Activated CD4-positive, alpha-beta T cell treated with anti-CD3 and anti-CD28 coated beads for 24 hours (primary cell): ENCODE results near the gene COMMD9.

Source experiments
- DNase-seq, 2 donors: peaks; one replicate each; pipeline ENCODE4 v3.0.0-alpha.2; 2020; ENCODE audit warnings: low read depth in 2 of 2

The COMMD9 gene

GRCh38 chr11:36257351-36257750 lies 31.9 kb downstream of the COMMD9 start:
- DNase-seq: no peak

GRCh38 chr11:36254713-36255112 lies 34.5 kb downstream of the COMMD9 start:
- no peak for DNase-seq

DNA sequence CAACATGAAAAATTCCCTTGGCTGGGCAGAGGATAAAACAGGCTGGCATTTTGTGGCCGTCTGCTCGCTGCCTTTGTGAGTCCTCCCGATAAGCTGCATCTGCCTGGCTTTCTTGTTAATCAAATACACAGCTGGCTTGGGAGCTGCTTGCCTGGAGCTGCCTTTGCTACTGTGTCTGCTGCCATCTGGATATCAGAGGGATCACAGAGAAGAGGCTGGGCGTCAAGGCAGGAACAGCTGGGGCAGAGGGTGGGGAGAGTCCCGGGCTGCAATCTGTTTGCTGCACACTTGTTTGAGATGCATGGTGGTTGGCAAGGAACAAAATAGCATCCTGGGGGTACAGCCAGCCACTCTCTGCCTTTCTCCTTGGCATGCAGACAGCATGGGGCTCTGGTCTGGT lies 36.0 kb downstream of the COMMD9 start:
- no peak for DNase-seq

DNA sequence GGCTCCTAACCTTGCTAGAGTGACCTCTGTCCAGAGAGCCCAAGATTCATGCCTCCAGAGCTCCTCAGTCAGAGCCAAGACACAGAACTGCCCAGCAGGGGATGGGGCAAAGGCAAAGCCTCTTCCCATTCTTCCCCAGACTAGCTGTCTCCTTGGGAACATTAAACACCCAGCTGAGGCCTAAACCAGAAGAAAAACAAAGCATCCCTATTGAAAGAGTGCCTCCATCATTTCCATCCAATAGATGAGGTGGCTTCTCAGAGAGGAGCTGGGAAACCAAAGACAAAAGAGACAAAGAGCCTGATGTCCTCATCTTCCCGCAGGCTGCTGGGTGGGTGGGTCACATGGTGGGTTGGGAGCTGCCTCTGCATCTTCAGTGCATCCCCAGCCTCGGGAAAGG lies 37.4 kb downstream of the COMMD9 start:
- DNase-seq: no peak

- no peak for DNase-seq
These were observed 40.0 kb downstream of the COMMD9 start for GRCh38 chr11:36249246-36249645.

DNA sequence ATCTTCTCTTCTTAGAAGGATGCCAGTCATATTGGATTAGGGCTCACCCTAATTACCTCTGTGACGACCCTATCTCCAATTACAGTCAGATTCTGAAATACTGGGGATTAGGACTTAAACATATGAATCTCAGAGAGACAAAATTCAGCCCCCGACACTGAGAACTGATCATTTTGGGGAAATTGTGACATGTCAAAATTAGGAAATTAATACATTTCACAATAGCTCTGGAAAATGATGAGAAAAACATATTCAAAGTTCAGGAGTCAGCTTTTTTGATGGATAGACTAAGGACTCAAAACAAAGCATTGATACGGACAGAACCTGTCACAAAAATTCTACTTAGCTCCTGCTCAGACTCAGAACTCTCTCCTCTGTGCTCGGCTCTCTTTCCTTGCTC lies 40.8 kb downstream of the COMMD9 start:
- DNase-seq: no peak

DNA sequence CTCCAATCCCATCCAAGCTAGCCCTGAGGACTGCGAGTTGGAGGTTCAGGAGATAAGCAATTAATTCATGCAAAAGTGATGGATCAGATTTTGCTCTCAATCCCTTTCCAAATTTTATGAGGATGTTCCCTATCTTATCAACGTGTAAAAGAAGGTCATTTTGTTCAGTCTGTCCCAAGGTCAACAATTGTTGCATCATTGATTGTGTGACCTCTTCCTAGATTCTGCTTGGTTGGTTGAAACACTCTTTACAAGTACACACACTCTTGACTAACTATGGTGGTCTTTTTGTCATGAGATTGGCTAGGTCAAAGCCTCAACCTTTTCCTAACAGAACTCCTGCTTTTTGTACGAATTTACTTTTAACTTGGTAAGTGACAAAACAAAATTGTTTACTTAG lies 41.7 kb downstream of the COMMD9 start:
- no peak for DNase-seq

GRCh38 chr11:36243641-36244040 lies 45.6 kb downstream of the COMMD9 start:
- DNase-seq: no peak

DNA sequence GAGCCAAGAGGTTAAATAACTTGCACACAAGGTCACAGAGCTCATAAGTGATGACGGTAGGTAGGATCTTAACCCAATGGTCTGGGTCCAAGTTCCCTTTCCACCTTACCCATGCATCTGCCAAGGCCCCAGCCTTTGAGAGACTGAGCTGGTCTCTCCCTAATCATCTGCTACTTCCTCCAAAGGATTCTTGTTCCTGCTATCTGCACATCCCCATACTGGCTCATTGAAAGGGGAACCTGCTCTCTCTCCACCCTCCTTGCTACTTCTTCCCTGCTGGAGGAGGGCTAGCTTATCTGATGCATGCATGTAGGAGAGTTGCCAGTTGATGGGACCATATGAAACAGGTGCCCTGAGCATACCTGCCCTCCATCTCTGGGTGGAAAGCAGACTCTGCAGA lies 47.7 kb downstream of the COMMD9 start:
- no peak for DNase-seq

- DNase-seq: no peak
These were observed 48.4 kb downstream of the COMMD9 start for GRCh38 chr11:36240801-36241200.

DNA sequence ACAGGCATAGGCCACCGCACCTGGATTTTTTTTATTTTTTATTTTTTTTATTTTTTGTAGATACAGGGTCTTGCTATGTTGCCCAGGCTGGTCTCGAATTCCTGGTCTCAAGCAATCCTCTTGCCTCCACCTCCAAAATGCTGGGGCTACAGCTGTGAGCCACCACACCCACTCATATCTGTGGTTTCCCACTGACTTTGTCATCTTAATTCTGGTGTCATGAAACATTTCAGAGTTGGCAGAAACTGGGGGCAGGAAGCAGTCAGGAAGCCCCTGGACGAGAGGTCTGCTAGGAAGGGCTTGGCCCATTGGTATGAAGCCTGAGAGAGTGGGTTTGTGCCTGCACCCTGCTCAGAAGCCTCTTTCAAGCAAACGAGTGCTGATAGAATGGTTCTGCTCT lies 49.1 kb downstream of the COMMD9 start:
- DNase-seq: no peak

GRCh38 chr11:36239636-36240035 lies 49.6 kb downstream of the COMMD9 start:
- no peak for DNase-seq

GRCh38 chr11:36238881-36239280 lies 50.3 kb downstream of the COMMD9 start:
- DNase-seq: no peak

DNA sequence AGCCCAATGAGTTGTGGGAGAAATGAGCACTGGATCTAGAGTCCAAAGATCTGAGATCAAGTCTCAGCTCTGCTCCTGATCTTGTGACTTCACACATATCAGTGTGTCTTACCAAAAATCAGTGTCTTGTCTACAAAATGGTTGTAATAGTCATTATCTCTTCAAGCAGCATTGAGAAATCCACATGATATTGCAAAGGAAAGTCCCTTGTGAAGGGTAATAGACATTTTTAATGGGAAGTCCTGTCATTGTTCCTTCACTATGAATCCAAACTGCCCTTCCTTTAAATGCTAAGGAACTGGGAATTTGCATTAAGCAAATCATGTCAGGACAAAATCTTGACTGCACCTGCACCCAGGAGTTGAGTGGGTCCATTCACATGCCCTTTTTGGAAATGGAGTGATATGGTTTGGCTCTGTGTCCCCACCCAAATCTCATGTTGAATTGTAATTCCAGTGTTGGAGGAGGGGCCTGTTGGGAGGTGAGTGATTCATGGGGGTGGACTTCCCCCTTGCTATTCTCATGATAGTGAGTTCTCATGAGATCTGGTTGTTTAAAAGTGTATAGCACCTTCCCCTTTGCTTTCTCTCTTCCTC lies 51.1 kb downstream of the COMMD9 start:
- no peak for DNase-seq

DNA sequence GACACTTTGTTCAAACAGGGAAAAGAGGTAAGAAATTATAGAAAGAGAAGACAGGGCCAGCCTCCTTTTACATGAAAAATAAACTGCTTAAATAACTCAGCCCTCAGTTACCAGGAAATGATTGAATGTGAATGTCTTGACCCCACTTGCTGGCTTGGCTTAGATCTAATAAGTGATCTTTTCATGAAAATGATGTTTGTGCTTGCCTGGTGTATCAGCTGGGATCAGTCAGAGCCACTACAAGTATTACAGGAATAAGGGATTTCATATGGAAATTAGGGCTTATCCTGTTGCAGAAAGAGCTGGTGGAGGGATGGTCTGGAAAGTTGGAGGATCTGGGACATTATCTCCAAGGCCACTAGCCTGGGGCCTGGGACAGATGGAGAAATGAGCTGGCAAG lies 51.8 kb downstream of the COMMD9 start:
- DNase-seq: no peak

DNA sequence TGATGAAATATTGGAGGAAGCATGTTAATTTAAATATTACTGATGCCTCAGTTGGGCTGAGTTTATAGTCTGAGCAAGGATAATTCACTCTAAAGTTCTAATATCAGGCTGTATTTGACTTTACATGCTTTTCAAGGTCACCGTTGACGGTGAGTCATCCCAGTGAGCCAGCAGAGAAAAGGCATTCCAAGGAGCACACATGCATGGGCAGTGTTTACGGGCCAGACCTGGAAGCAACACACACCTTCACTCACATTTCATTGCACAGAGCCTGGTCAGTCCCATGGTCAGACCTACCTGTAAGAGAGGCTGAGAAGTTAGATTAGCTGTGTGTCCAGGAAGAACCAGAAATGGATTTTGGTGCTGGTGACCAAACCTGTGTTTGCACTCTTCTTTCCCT lies 53.5 kb downstream of the COMMD9 start:
- no peak for DNase-seq

DNA sequence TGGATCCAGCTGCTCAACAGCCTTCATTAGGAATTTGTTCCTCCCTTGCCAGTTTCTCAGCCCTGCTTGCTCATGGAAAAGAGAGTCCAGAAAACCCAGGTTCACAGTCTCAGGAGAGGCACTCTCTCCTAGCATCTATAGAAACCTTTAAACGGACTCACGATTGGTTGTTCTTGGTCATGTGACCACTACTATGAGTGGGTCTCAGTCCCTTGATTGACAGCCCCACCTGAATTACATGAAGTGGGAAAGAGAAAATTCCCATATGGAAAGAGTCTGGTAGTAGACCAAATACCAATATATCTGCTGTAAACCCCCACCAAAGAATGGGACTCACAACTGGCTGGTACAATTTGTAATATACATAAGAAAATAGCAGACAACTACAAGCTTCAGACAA lies 54.4 kb downstream of the COMMD9 start:
- DNase-seq: no peak

DNA sequence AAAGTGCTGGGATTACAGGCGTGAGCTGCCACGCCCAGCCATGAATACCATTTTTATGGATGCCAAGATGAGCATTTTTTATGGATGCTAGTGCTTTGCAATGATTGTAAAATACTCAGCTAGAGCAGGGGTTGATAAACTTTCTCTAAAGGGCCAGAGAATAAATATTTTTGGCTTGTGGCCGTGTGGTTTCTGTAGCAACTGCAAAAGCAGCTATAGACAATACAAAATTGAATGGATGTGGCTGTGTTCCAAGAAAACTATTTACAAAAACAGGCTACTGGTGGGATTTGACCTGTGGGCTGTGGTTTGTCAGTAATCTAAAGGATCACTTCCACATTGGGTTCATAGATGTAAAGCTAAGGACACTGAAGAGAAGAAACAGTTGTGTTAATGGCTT lies 56.0 kb downstream of the COMMD9 start:
- no peak for DNase-seq

DNA sequence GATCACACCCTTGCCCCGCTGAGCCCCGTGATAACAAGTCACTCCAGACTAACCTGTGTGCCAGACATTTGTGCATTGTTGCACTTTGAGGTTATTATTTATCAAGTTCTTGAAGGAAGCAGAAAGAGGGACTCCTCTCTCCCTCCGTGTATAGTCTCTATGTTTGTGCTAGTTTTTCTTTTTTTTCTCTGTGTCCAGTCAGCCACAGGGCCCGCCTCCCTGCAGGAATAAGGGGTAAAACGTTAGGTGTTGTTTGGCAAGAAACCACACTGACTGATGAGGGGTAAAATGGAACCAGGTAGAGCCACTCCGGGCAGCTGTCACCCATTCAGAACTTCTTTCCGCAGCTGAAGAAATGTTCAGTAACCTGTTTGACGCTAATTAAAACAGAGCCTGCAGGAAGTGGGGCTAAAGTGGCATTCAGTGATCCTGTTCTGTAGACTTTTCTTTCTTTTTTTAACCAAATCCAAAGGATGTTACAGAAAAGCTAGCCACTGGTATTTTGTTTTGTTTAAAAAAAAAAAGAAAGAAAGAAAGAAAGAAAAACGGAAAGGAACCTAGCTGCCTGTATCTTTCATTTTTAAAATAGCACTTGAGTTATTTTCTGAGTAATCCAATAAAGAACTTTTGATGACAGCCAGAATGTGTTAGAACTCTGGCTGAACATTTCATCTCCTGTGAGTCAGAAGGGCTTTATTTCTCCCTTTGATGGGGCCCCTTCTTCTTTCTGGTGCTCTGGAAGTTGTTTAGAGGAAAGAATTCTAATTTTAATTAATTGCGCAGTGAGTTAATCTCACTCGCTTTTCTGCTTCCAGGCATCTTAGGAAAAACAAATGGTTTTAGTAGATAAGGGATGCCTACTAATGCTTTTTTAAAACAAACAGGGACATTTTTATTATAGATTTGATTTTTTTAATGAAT lies 58.2 kb downstream of the COMMD9 start:
- DNase-seq: no peak

DNA sequence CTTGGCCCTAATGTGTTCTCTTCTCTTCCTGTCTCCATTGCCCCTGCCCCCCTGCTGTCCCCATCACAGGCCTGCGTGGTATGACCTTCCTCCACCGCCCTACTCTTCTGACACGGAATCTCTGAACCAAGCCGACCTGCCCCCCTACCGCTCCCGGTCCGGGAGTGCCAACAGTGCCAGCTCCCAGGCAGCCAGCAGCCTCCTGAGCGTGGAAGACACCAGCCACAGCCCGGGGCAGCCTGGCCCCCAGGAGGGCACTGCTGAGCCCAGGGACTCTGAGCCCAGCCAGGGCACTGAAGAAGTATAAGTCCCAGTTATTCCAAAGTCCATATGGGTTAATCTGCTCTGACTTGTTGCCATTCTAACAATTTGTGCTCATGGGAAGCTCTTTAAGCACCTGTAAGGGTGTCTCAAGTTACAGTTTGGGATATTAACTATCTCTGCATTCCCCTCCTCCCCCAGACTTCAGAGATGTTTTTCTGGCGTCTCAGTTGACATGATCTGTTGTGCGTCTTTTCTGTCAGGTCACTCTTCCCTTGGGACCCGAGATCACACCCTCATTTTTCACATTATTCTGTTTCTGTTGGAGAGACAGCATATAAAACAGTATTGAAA lies 60.0 kb downstream of the COMMD9 start:
- DNase-seq: no peak

DNA sequence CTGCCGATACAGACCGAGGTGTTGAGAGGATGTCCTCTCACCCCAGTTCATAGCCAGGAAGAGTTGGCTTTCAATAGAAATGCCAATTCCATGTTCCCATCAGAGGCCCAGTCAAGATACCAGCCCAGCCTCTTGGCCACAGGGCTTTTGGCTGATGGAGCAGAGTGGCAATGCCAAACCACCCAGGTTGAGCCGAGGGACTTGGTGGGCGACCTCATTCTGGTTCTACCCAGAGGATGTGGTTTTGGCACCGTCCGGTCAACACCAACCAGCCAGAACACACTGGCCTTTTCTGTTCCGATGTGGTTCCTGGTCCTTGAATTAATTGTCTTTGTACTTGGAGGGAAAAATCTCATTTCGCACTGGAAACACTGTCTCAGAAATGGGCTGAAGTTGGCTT lies 60.5 kb downstream of the COMMD9 start:
- no peak for DNase-seq

GRCh38 chr11:36227044-36227443 lies 62.2 kb downstream of the COMMD9 start:
- DNase-seq: no peak
